HG03571 (cell line): ENCODE data around the gene VASN.
"Not testable (repeated sequence)": the region's sequence is repeated elsewhere in the genome, so short reads cannot be mapped to it uniquely, and the experiment has no call there.

Experiments
- ATAC-seq: cut with Tn5 transposase; IDR thresholded peaks from one replicate; pipeline ENCODE4 v1.9.1; 2021; ENCODE audit not compliant: unreplicated experiment

Gene VASN

DNA sequence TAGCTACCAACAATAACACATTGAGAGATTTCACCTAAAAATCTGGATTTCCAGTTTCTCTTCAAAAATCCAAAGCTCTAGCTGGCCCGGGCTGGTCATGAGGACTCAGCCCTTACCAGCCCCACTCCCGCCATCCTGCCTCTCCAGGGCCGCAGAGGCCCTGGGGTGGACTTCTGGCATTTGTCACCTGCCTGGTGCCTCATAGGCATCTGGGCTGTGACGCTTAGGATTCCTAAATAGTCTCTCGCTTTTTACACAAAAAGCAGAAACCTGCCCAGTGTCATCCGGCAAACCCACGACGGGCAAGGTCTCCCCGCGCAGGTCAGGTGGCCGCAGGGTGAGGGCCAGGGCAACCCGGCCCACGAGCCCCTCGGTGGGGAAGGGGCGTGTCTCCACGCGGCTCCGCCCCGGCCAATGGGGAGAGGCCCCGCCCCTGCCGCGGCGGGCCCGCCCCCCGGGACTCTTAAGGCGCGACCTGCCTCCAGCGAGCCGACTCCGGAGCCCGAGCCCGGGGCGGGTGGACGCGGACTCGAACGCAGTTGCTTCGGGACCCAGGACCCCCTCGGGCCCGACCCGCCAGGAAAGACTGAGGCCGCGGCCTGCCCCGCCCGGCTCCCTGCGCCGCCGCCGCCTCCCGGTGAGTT is at the start of gene VASN:
VASN (plus strand) TSS at position 492 of the 644 bp plus-strand sequence. CDS start 9,030 bp downstream, outside the sequence.
- ATAC-seq: peak; percentile 58

DNA sequence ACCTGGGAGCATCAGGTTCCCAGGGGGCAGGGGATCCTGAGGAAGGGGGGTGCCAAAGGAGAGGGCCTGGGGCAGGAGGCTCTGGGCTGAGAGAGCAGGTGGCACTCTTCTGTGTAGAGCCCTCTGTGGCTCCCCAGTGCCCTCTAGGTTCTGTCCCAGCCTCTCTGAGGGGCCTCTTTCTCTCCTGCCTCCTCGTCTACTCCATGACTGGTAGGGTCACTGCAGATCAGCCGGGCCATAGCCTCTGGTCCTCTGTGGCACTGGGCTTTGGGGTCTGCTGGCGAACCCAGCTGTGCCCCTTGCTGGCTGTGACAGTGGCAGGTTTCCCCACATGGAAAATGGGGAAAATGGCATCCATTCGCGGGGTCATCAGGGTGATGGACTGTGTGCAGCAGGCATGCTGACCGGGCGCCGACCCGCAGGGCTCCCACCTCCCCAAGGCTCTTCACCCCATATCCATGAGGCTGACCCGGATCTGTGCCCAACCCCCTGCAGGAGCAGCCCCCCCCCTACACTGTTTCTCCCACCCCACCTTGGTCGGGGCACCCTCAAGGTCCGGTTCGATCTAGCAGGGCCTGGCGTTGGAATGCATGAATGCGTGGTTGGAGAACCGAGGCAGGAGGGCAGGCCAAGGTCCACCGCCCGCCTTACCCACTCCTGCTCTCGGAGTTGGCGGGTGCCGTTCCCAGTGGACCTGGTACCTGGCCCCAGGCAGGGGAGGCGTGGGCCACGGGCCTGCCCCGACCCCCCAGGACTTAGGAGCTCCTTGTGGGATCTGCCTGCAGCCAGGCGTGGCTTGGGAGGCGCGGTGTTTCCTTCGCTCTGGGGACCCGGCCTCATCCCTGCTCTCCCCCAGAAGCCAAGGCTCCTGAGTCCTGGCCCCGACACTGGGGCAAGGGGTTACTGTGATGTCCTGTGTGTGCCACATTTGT is 49.3 kb upstream of the VASN start:
- no peak for ATAC-seq

DNA sequence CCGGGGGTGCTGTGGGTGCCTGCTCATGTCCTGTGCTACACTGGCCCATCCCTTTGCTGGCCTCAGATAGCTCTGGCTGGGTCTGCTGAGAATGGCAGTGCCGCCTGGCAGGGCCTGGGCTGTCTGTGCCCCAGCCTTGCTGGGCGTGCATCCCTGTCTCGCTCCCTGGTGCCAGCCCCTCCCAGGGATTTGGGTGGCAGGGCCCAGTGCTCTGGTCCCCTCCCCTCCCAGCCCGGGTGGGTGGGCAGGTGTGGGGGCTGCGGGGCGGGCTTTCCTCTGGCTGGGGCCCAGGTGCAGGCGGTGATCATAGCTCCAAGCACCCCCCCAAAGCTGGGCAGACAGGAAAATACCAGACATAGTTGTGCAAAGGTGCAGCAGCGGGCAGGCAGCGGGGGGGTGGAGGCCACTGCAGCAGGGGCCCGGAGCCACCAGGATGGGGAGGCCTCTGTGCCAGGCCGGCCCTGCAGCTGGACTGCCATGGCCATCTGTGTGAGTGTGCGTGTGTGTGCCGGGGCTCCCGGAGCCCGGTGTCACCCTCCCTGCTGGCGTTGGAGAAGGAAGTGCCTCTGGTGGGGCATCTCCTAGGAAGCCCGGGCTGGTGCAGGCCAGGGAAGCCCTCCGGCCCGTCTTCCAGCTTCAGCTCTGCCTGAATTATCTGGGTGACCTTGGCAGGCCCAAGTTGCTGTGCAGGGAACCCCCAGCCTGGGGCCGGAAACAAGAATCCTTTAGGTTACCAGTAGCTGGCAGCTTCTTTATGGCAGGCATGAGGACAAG is 48.4 kb upstream of the VASN start:
- no peak for ATAC-seq

DNA sequence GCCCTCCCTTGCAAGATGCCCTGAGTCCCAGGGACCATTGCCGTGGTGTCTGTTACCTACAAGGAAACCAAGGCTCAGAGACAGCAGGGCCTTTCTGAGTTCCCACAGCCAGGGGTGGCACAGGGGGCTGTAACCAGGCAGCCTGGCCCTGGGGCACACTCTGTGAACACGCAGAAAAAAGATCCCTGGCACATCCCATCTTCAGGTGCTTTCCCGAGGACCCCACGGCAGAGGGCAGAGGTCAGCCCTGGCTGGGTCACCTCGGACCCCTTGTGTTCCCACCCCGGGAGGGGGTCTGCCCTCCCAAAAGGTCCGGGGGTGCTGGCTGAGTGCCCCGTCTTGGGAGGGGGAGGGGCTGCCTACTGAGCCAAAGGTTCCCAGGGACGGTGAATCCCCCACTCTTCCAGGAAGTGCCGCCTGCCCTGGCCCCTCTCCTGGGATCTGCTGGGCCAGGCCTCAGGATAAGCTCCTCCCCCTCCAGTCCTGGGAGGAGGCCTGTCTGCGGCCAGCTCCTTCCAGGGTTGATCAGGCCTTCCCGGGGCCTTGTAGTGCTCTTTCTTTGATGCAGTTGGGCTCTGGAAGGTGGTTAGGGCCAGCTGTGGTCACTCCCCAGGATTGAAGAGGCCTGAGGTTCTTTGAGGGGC is 47.7 kb upstream of the VASN start:
- no peak for ATAC-seq

DNA sequence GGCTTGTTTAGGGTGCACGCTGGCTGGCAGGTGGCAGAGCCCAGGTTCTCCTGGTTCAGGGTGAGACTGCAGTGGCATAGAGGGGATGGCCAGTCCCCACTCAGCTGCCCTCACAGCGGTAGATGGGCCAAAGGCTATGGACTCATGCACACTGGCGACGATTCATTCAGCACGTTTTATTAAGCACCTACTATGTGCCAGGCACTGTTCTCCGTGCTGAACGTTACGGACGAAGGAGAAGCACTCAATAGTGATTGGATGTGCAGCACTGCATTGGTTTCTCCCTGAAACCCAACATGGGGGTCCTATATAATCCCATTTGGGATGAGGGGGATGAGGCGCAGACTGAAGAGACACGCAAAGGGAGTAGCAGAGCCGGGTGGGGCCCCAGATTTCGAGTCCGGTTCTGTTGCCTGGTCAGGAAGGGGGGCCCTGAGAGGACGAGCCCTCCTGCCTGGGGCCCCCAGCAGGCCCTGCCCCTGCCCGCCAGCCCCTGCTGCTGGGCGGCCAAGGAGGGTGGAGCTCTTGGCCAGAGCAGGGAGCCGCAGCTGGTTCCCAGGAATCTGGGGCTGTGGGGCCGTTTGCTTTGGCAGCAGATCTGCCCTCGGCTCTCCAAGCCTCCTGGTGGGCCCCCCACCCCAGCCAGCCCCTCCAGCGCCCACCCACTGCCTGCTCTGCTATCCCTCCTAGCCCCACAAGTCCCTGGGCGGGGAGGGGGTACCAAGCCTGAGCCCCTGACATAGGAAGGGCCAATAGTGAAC is 47.0 kb upstream of the VASN start:
- ATAC-seq: no peak

DNA sequence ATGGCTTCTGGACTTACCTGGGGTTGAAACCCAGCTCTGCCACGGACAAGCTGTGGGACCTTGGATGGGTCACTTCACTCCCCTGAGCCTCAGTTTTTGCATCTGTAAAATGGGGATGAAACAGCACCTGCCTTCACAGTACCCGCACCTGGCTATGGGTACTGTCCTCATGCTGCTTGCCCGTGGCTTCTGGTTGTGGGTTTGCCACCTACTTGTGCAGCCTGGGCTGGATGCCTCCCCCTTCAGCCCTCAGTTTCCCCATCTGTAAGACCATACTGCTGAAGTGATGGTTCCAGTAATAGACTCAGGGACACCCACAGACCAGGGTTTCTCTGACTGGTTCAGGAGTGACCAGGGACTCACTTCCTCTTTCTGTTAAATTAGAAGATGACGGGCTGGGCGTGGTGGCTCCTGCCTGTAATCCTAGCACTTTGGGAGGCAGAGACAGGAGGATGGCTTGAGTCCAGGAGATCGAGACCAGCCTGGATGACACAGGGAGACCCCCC is 46.3 kb upstream of the VASN start:
- ATAC-seq: no peak

DNA sequence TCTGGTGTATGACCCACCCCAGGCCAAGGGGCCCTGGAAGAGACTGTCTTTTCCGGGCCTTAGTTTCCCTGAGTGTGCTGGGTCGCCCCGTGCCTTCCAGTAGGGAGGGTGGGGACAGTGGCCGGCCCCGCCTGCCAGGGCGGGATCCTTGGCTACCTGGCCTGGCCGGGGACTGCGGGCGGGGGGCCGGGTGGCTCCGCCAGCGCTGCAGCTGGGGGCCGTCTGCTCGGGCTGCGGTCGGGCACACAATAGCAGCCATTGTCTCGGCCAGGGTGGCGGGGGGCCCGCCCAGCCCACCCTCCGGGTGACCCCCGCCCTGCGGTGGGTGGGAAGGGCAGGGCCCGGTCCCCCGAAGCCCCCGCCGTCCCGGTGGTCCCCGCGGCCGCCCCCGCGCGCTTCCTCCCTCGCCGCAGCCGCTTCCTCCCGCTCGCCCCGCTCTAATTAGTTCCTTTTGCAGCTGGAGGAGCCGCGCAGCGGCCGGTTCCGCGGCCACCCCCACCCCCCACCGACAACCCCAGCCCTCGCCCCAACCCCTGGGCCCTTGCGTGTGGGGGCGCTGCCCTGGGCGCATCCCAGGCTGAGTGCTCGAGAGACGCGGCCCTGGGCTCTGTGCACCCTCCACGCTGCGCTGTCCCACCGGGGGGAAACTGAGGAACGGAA is 44.1 kb upstream of the VASN start:
- no peak for ATAC-seq

DNA sequence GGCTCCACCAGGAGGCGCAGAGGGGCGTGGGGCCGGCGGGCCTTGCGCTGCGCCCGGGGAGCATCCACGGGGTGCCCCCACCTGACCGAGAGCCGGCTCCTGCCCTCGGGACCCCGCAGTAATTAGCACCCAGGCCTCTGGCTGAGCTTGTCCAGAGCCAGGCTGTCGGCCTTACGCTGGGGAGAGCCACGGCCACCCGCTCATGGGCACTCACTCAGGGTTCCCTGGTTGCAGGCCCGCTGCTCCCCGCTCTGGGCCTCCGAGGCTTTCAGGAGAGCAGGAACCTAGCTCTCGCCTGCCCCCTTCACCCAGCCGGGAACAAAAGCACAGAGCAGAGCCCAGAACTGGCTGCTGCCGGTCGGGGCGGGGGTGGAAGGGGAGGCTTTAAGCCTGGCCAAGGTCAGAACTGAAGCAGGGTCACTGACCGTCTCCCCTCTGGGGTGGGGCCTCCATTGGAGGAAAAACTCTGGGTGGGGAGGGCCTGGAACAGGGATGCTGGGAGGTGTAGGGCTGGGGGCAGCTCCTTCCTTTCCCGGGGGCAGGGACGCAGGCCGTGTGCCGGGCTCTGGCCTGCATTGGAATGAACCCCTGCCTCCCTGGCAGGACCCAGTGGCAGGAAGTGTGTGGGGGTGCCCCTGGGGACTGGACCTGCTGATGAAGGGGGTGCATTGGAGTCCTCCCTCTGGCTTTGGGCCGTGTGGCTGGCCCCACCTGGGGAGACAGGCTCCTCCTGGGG is 43.4 kb upstream of the VASN start:
- no peak for ATAC-seq

DNA sequence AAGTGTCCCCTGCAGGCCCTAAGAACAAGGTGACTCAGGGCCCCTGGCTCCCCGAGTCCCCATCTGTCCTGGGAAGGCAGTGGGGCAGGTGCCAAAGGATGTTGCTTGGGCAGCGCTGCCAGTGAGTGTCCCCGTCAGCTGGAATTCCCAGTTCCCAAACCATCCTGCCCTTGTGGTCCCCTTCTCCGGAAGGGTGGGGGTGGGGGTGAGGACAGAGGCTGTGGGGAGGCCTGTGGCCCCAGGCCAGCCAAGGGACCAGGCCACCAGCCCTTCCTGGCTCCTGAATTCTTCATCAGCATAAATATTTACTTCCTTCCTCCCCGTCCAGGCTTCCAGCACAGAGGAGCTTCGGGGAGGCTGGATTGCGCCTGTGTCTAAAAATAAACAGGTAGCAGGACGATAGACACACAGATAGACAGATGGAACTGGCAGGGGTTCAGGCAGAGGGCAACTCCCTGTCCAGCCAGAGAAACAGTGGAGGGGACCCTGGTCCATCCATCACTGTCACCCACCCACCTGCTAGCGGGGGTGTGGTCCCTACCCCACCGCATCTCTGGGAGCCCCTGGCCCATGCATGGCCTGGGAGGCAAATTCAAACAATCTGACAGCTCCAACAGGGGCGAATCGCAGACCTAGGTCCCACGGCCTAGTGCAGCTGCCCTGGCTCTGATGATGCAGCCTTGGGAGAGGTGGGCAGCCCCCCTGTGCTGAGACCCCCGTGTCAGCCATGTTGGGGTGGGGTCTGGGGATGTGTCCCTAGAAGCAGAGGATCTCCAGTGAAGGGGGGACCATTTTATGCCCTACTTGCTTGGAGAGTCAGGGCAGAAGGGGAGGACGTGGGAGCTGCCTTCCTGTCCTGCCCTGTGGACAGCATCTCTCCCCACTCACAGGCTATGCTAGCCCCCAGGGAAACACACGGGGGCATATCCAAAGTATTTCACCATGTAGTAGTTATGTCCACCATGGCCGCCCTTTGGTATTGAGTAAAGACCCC is 42.6 kb upstream of the VASN start:
- no peak for ATAC-seq

DNA sequence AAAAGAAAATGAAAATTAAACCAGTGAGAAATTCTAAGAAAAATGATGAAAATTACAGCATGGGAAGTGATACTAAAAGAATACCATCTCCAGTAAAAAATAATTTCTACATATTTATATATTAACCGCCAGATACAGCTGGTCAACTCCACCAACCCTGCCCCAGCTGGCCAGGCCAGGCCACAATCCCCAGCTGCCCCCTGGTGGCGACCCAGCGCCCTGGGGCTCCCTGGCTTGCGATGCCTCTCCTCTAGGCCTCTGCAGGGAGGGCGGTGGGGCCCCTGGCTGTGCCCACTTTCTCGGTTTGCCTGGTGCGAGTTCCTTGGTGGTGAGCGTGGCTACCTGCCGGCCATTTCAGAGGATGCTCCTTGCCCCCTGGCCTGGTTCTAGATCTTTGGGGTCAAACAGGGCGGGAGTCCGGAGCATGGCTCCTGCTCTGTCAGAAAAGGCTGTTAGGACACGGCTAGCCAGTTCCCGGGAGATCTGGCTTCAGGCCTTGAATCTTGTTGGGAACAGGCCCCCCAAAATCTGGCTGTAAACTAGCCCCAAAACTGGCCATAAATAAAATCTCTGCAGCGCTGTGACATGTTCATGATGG is 41.3 kb upstream of the VASN start:
- ATAC-seq: no peak

DNA sequence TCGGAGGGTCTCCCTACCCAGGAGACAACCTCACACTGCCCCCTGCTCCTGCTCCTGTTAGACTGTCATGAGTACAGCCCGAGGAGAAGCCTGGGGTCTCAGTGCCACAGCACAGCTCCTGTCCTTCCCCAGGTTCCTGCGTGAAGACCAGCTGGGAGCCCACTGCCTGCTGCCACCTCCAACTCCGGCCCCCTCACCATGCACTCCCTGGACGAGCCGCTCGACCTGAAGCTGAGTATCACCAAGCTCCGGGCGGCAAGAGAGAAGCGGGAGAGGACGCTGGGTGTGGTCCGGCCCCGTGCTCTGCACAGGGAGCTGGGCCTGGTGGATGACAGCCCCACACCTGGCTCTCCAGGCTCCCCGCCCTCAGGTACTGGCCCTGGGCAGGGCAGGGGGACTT is 39.6 kb upstream of the VASN start:
- ATAC-seq: no peak

DNA sequence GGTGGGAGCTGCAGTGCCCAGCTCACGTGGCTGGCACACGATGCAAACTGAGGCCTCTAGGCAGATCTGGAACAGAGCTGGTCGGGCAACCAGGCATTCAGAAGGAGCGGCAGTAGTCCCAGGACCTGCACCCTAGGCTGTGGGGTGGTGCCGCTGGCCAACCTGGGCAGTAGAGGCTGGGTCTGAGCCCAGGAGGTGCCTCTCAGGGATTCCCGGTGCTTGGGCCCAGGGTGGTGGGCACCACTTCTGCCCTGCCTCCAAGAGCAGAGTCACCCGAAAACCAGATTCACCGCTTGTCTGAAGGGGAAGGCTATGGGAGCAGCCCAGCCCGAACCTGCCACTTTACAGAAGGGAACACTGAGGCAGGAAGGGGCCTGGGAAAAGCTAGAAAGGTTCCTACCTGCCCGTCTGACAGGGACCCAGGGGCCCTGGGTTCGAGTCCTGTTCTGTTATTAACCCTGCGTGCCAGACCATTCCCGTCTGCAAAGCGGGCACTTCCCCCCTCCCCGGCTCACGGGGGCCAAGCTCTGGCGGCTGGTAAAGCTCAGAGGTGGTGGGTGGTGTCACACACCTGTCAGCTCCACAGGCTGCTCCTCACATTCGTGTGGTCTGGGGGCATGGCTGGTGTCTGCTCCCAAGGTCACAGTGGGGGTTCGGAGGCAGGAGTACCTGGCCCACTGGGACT is 38.9 kb upstream of the VASN start:
- ATAC-seq: no peak

DNA sequence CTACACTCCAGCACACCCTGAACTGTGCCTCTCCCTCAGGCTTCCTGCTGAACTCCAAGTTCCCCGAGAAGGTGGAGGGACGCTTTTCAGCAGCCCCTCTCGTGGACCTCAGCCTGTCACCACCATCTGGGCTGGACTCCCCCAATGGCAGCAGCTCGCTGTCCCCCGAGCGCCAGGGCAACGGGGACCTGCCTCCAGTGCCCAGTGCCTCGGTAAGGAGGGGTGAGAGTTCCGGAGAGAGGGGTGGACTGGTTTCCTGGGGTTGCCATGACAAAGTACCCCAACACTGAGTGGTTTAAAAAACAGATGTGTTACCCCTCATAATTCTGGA is 38.4 kb upstream of the VASN start:
- no peak for ATAC-seq

DNA sequence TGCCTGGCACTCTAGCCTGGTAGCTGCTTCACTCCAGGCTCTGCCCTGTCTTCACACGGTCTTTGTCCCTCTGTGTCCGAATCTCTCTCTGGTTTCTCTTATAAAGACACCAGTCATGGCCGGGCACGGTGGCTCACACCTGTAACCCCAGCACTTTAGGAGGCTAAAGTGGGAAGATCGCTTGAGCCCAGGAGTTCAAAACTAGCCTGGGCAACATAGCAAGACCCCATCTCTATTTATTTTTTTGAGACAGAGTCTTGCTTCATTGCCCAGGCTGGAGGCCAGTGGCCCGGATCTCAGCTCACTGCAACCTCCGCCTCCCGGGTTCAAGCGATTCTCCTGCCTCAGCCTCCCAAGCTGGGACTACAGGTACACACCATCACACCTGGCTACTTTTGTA is 37.9 kb upstream of the VASN start:
- not testable (repeated sequence) for ATAC-seq

DNA sequence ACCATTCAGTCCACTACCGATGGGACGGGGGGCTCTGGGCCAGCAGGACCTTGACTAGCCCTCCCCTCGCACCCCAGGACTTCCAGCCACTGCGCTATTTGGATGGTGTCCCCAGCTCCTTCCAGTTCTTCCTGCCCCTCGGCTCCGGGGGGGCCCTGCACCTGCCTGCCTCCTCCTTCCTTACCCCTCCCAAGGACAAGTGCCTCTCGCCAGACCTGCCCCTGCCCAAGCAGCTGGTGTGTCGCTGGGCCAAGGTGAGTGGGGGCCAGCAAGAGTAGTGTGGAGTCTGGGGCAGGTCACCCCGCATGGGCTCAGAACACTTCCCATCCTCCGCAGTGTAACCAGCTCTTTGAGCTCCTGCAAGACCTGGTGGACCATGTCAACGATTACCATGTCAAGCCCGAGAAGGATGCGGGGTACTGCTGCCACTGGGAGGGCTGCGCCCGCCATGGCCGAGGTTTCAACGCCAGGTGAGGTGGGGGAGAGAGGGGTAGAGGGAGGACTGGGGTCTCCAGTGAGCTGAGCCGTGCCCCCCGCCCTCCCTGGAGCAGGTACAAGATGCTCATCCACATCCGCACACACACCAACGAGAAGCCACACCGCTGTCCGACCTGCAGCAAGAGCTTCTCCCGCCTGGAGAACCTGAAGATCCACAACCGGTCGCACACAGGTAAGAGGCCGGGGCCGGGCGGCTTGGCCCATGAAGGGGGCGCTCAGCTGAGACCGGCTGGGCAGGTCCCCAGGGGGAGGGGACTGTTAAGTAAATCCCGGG is 36.7 kb upstream of the VASN start:
- ATAC-seq: no peak
